Measurements from ENCODE around the gene TRIM26. TPM values are rescaled to one million over a fixed set of nuclear protein-coding genes. Genes with fewer than 3 reads are reported as not detected.

The TRIM26 gene
- total and polyA plus RNA-seq, 12 donors: 12.0 to 29.0 (median 21.8) TPM

GRCh38 chr6:30164714-30165113 lies 48.5 kb downstream of the TRIM26 start:
- intact Hi-C loops (cut with DNase I): loop anchor here in 1 of 10 donors (5.0 kb wide), 1 partner anchor 62 kb away; no protein-coding TSS in a partner anchor
- no peaks in the 10 kb centered on the region for H3K9me3 ChIP-seq
- peaks cover 0 to 55% (median 30%) of the 10 kb centered on the region in 7 donors for H3K27me3 ChIP-seq
- no peak for DNase-seq
- H3K27ac ChIP-seq: no peak overlapping the region
- peaks cover 0 to 5% (median 0%) of the 10 kb centered on the region in 9 donors for H3K4me1 ChIP-seq
- no peak overlapping the region for H3K4me3 ChIP-seq
- WGBS, 2 donors: 80 to 82% methylated on average over 4 of the region's 4 CpGs
- ATAC-seq: no peak
- no peaks in the 10 kb centered on the region for H3K36me3 ChIP-seq
- no peak for TF ChIP-seq CTCF (IDR thresholded peaks at IDR 0.05)

- intact Hi-C loops (cut with DNase I): no loop called here
- H3K4me1 ChIP-seq: peaks cover 0 to 5% (median 0%) of the 10 kb centered on the region in 9 donors
- WGBS, 2 donors: 90 to 95% methylated on average over 16 of the region's 16 CpGs
- no peak overlapping the region for H3K4me3 ChIP-seq
- no peak for TF ChIP-seq CTCF (IDR thresholded peaks at IDR 0.05)
- no peaks in the 10 kb centered on the region for H3K36me3 ChIP-seq
- no peak for ATAC-seq
- H3K27ac ChIP-seq: no peak overlapping the region
- no peaks in the 10 kb centered on the region for H3K9me3 ChIP-seq
- no peak for DNase-seq
- peaks cover 0 to 48% (median 30%) of the 10 kb centered on the region in 7 donors for H3K27me3 ChIP-seq
Observed at GRCh38 chr6:30163918-30164654, 49.1 kb downstream of the TRIM26 start.

- Histone ChIP-seq H3K27ac (no peak within 1 kb of the TSS), H3K27me3 (peaks cover 0 to 41% (median 25%) of the 10 kb centered on the region in 7 donors), H3K36me3 (no peaks in the 10 kb centered on the region), H3K4me1 (peaks cover 0 to 5% (median 0%) of the 10 kb centered on the region in 9 donors), H3K9me3 (no peaks in the 10 kb centered on the region), H3K4me3 (no peak within 1 kb of the TSS)
- no peak for ATAC-seq
- intact Hi-C loops (cut with DNase I): no loop called here
- WGBS, 2 donors: 77 to 79% methylated on average over 31 of the region's 31 CpGs
- no peak for DNase-seq
- TF ChIP-seq CTCF (IDR thresholded peaks at IDR 0.05): no peak
Observed at GRCh38 chr6:30163090-30163917, 49.9 kb downstream of the TRIM26 start, which contains the start of gene TRIM15. Gene TRIM15, plus strand, starts transcription at chr6:30163546. Its CDS starts 139 bp downstream, at chr6:30163685.

- no peak overlapping the region for H3K27ac ChIP-seq
- H3K9me3 ChIP-seq: no peaks in the 10 kb centered on the region
- 82 to 84% methylated on average over 12 of the region's 12 CpGs for WGBS, 2 donors
- no peak for TF ChIP-seq CTCF (IDR thresholded peaks at IDR 0.05)
- intact Hi-C loops (cut with DNase I): no loop called here
- H3K36me3 ChIP-seq: no peaks in the 10 kb centered on the region
- ATAC-seq: no peak
- H3K4me3 ChIP-seq: no peak overlapping the region
- peaks cover 0 to 32% (median 17%) of the 10 kb centered on the region in 7 donors for H3K27me3 ChIP-seq
- no peak for DNase-seq
- H3K4me1 ChIP-seq: peaks cover 0 to 8% (median 0%) of the 10 kb centered on the region in 9 donors
Observed at GRCh38 chr6:30162265-30163089, 50.7 kb downstream of the TRIM26 start.

Measured in heart right ventricle (tissue), 16 donors.